ENCODE data around the gene CLIP3. TPM values are rescaled to one million over a fixed set of nuclear protein-coding genes. Genes with fewer than 3 reads are reported as not detected.

Gene CLIP3
- total and polyA plus RNA-seq, 9 of the 15 experiments (the other 6 are each of a cell fraction or from before 2014, with no cell fraction given): 0.01 to 0.50 (median 0.15) TPM; not detected in 1

GRCh38 chr19:36060430-36060829 lies 27.8 kb upstream of the CLIP3 start (continued):
- TF ChIP-seq REST (IDR thresholded peaks at IDR 0.05; ENCODE audit: borderline replicate concordance) (peak; percentile 38; the same call in 1 of the 2 replicates), REST (CRISPR knock-in tag; IDR thresholded peaks at IDR 0.05; ENCODE audit: low read depth) (no peak), POU5F1 (IDR thresholded peaks at IDR 0.05; ENCODE audit: borderline replicate concordance, low read depth, low read length, partially characterized antibody) (no peak), DMBX1 (CRISPR knock-in tag; IDR thresholded peaks at IDR 0.05; ENCODE audit: borderline replicate concordance) (no peak), CTCFL (IDR thresholded peaks at IDR 0.05; ENCODE audit: borderline replicate concordance, insufficient read depth, low read depth, low read length, poor library complexity, severe bottlenecking) (peak; percentile 86), ZBTB7A (IDR thresholded peaks at IDR 0.05; ENCODE audit: borderline replicate concordance, control insufficient read depth, low read depth, low read length) (peak; percentile 47; the same call in 1 of the 2 replicates), RAD21 (CRISPR knock-in tag; conservative IDR thresholded peaks at IDR 0.05 in 1 of 2, IDR thresholded peaks at IDR 0.05 in 1 of 2) (peak; percentile 50 to 59), TEAD1 (CRISPR knock-in tag; IDR thresholded peaks at IDR 0.05) (peak in 1 of 2 experiments; percentile 82; a peak in 1 of 4 replicates), CTCF (IDR thresholded peaks at IDR 0.05 in 2 of 3, conservative IDR thresholded peaks at IDR 0.05 in 1 of 3; ENCODE audit: insufficient read depth in 2 of 3, low read depth in 1 of 3, low read length in 3 of 3) (peak; percentile 55 to 72 (median 72)), SRSF9 (IDR thresholded peaks at IDR 0.05; ENCODE audit: borderline replicate concordance, low read depth, low read length) (no peak), ZNF23 (CRISPR knock-in tag; IDR thresholded peaks at IDR 0.05) (no peak)

Data from K562 (cell line).